HepG2 (cell line): ENCODE measurements around the gene EPHX1. TPM values are rescaled to one million over a fixed set of nuclear protein-coding genes. Genes with fewer than 3 reads are reported as not detected.

Experiments
- CC2D1A ChIP-seq: sonication (generic); formaldehyde crosslinking; IDR thresholded peaks from 2 replicates; pipeline ENCODE4 v1.8.1; 2023; ENCODE audit warnings: mild to moderate bottlenecking, missing genetic modification reagents
- CEBPG ChIP-seq: IDR thresholded peaks from 2 replicates; pipeline ENCODE4 v1.6.1; 2016
- ELF3 ChIP-seq: IDR thresholded peaks from 2 replicates; pipeline ENCODE4 v1.6.1; 2016; ENCODE audit warnings: missing genetic modification reagents, missing compliant biosample characterization
- ERF ChIP-seq: IDR thresholded peaks from 2 replicates; pipeline ENCODE4 v1.6.1; 2018; ENCODE audit warnings: missing biosample characterization, missing genetic modification reagents
- GATA4 ChIP-seq: sonication (generic); IDR thresholded peaks from 2 replicates; pipeline ENCODE4 v1.6.1; 2016; ENCODE audit warnings: antibody characterized with exemption, low read depth, borderline replicate concordance
- HBP1 ChIP-seq: IDR thresholded peaks from 2 replicates; pipeline ENCODE4 v1.6.1; 2016; ENCODE audit warnings: low read depth, control low read depth
- JUND ChIP-seq: sonication (generic); formaldehyde crosslinking; IDR thresholded peaks from 2 replicates; pipeline ENCODE4 v1.8.0; 2022; ENCODE audit warnings: mild to moderate bottlenecking, missing genetic modification reagents
- NR1H2 ChIP-seq: sonication (generic); formaldehyde crosslinking; IDR thresholded peaks from 2 replicates; pipeline ENCODE4 v1.8.1; 2022; ENCODE audit warnings: low read depth, missing genetic modification reagents, borderline replicate concordance
- PAXIP1 ChIP-seq: sonication (generic); formaldehyde crosslinking; conservative IDR thresholded peaks from 2 replicates; pipeline ENCODE4 v1.4.0; 2020; ENCODE audit warnings: mild to moderate bottlenecking, missing genetic modification reagents, moderate library complexity
- PHF8 ChIP-seq: sonication (generic); formaldehyde crosslinking; IDR thresholded peaks from 2 replicates; pipeline ENCODE4 v1.5.0; 2020; ENCODE audit warnings: missing genetic modification reagents
- POLR2G ChIP-seq: fragments of 200-400 bp; formaldehyde crosslinking; IDR thresholded peaks from 2 replicates; pipeline ENCODE4 v1.6.1; 2018; ENCODE audit warnings: mild to moderate bottlenecking, low read depth, low read length, moderate library complexity
- RARG ChIP-seq: sonication (generic); formaldehyde crosslinking; IDR thresholded peaks from 2 replicates; pipeline ENCODE4 v1.4.0; 2020; ENCODE audit warnings: low read depth, mild to moderate bottlenecking, missing genetic modification reagents
- RXRB ChIP-seq: IDR thresholded peaks from 2 replicates; pipeline ENCODE4 v1.6.1; 2016; ENCODE audit warnings: borderline replicate concordance, missing genetic modification reagents, missing compliant biosample characterization
- SMC3 ChIP-seq: IDR thresholded peaks from 2 replicates; pipeline ENCODE4 v1.6.1; 2011; ENCODE audit warnings: low read length, improper control_type of control experiment
- SMYD3 ChIP-seq: sonication (generic); formaldehyde crosslinking; IDR thresholded peaks from 2 replicates; pipeline ENCODE4 v1.8.1; 2023; ENCODE audit warnings: mild to moderate bottlenecking, missing genetic modification reagents
- ZBTB25 ChIP-seq: IDR thresholded peaks from 2 replicates; pipeline ENCODE4 v1.6.1; 2018; ENCODE audit warnings: missing genetic modification reagents
- ZFP62 ChIP-seq: sonication (generic); formaldehyde crosslinking; IDR thresholded peaks from 2 replicates; pipeline ENCODE4 v1.4.0; 2020; ENCODE audit warnings: missing genetic modification reagents
- ZGPAT ChIP-seq: IDR thresholded peaks from 2 replicates; pipeline ENCODE4 v1.6.1; 2016; ENCODE audit warnings: mild to moderate bottlenecking
- ZNF574 ChIP-seq: sonication (generic); formaldehyde crosslinking; IDR thresholded peaks from 2 replicates; pipeline ENCODE4 v1.4.0; 2020; ENCODE audit warnings: missing genetic modification reagents
- ZSCAN30 ChIP-seq: sonication (generic); formaldehyde crosslinking; IDR thresholded peaks from 2 replicates; pipeline ENCODE4 v1.5.0; 2020; ENCODE audit warnings: mild to moderate bottlenecking, missing genetic modification reagents
- polyA plus RNA-seq, 8 experiments: library from polyadenylated mRNA; depleted of rRNA in 3 of 8; stranded (reverse) in 7 of 8; unstranded in 1 of 8; fragments of >200 nt; fragmentation: Illumina TruSeq in 4 of 8; extraction: Trizol in 4 of 8; gene quantifications; 2 replicates each; pipeline versions ENCODE4 v1.2.1 to v1.2.3, GENCODE V29; 2011 to 2016; ENCODE audit warnings: low read depth in 4 of 8, missing spikeins in 1 of 8, mixed read lengths in 1 of 8; ENCODE audit not compliant: insufficient read depth in 1 of 8
- total RNA-seq, 5 experiments: library from RNA; depleted of rRNA; stranded (reverse); fragments of >200 nt; fragmentation: Illumina TruSeq; extraction: Trizol; gene quantifications; 2 replicates each; pipeline ENCODE4 v1.2.3, GENCODE V29; 2016; ENCODE audit warnings: low read depth in 1 of 5

Gene EPHX1
- total and polyA plus RNA-seq, 2 of the 13 experiments (the other 11 are each of a cell fraction or from before 2014, with no cell fraction given), result 27.7 to 36.5 TPM

GRCh38 chr1:225768662-225769426 is 41.1 kb upstream of the EPHX1 start (continued):
- 0 out of 2 replicates have a peak, but pooled peaks have one; percentile 33 for TF ChIP-seq ZGPAT (CRISPR knock-in tag)
- TF ChIP-seq ZBTB25 (CRISPR knock-in tag), result no peak
- 0 out of 2 replicates have a peak, but pooled peaks have one; percentile 24 for TF ChIP-seq ZNF574 (CRISPR knock-in tag)
- TF ChIP-seq SMC3, result peak; percentile 16; the same call in 1 of the 2 replicates
- peak; percentile 42; the same call in 1 of the 2 replicates for TF ChIP-seq POLR2G
- TF ChIP-seq SMYD3 (CRISPR knock-in tag), result no peak
- peak; percentile 40; the same call in 1 of the 2 replicates for TF ChIP-seq JUND
- peak; percentile 36; the same call in 1 of the 2 replicates for TF ChIP-seq PHF8 (CRISPR knock-in tag)
- TF ChIP-seq ZSCAN30, result no peak
- no peak for TF ChIP-seq RARG (CRISPR knock-in tag)
- TF ChIP-seq GATA4, result no peak
- peak; percentile 50 for TF ChIP-seq PAXIP1 (CRISPR knock-in tag)
- peak; percentile 54; the same call in 1 of the 2 replicates for TF ChIP-seq RXRB (CRISPR knock-in tag)
- no peak for TF ChIP-seq NR1H2 (CRISPR knock-in tag)
- TF ChIP-seq ELF3 (CRISPR knock-in tag), result peak; percentile 50; the same call in 1 of the 2 replicates
- TF ChIP-seq ERF (CRISPR knock-in tag), result peak; percentile 41; the same call in 1 of the 2 replicates
- no peak for TF ChIP-seq HBP1 (CRISPR knock-in tag)
- TF ChIP-seq CC2D1A (CRISPR knock-in tag), result no peak
- TF ChIP-seq ZFP62 (CRISPR knock-in tag), result no peak
- peak; percentile 97 for TF ChIP-seq CEBPG
